SIG-M5 treated with dmso at 0.1 percent for 504 hours (cell line): ENCODE data around the gene ATP9A.
A peak's percentile ranks its signal among the peaks of the same experiment; 100 is the strongest.

Experiments used
- DNase-seq: peaks from one replicate; lab custom pipeline; 2025; ENCODE audit not compliant: unreplicated experiment; lab: John Stamatoyannopoulos, UW

Gene ATP9A

DNA sequence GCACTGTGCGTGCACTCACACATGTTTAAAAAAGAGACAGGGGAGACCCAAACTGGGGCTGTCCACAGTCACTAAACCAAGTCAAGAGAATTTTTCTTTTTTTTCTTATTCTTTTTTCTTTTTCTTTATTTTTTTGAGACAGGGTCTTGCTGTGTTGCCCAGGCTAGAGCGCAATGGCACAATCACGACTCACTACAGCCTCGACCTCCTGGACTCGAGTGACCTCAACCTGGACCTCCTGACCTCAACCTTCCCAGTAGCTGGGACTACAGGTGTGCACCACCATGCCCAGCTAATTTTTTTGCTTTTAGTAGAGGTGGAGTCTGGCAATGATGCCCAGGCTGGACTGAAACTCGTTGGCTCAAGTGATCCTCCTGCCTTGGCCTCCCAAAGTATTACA, 136.2 kb downstream of the ATP9A start:
- no peak for DNase-seq

DNA sequence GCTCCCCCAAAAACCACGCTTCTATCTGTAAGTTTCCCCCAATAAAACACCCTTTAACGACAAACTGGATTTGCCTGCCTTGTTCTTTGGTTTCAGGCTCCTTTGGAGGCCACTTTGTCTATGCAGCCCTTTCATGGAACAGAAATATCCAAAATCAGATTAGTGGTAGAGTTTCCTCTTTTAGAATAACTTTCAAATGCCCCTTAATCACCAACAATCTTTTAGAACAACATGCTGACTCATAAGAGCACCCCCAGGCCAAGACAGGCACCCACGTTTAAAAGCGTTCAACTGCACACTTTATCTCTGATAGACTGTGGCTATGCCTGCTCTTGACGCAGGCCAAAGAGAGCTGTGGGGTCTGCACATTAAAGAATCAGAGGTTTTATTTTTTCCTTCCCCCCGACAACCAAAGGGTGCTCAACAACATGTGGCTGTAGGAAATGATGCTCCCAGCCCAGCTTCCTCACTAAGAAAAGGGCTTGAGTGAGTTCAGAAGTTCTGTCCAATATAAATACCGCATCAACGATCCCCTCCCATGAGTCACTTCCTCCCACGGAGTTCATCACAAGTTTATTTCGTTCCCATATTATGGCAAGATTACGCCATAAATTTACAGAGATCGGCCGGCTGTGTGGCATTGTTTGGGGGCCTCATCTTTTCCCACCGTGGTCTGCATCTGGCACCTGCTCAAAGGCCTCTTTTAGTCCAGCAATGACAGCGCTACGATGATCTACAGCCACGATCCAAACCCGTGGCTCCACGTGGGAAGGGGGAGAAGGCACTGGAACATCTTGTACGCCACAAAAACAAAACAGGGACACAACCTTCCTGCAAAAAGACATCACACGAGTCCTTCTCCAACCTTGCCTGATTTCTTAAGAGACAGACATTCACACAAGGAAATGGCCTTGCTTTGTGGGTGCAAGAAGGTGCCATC, 136.9 kb downstream of the ATP9A start:
- DNase-seq = peak; percentile 92

DNA sequence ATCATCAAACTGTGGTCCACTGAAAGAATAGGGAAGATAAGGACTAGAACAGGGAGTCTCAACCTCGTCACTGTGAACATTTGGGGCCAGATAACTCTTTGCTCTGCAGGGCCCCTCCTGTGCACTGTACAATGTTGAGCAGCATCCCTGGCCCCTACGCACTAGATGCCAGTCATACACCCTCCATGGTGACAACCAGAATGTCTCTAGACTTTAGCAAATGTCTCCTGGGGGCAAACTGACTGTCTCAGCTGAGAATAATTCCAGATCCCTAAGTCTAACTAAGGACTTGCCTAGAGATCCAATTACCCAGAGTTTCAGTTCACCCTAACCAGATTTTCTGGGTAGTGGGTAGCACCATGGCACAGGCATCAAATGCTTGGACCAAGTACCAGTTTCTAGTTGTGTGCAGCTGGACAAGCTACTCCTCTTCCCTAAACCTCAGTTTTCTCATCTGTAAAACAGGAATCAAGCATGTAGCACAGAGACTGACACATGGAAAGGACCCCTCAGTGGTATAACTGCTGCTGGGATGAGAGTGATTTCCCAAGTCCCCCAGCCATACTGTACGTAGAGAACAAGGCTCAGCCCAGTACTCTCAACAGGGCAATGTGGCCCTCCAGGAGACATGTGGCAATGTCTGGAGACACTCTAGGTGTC, 138.7 kb downstream of the ATP9A start:
- DNase-seq = no peak

DNA sequence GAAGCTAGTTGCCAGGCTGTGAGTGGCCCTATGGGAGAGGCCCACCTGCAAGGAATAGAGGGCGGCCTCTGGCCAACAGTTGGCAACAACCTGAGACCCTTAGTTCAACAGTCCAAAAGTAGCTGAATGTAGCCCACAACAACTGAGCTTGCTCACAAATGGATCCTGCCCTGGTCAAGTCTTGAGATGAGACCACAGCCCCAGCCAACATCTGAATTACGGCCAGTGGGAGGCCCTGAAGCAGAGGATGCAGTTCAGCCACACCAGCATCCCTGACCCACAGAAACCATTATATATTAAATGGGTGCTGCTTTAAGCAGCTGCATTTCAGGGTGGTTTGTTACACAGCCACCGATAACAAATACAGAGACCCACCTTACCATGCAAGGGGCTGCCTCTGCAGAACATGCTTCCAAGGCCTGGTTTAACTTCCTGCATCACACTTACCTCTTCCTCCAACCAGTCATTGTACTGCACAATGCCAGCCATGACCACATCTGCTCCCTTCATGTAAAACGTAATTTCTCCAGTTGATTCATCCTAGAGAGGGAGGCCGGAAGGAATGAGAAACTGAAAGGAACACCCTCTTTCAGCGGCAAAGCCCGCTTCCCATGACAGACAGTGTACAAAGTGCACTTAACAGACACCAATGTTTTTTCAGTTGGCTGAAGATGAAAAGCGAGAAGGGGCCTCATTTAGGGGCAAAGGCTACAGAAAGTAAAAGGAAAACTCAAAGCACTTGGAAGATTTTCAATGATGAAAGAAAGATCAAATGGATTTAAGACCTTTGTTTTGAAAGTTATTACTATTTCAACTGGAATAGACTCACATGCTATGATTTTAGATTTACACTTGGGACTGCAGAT, 139.4 kb downstream of the ATP9A start:
- DNase-seq = no peak

- DNase-seq = no peak
Observed at GRCh38 chr20:51627586-51627985, 140.6 kb downstream of the ATP9A start.

DNA sequence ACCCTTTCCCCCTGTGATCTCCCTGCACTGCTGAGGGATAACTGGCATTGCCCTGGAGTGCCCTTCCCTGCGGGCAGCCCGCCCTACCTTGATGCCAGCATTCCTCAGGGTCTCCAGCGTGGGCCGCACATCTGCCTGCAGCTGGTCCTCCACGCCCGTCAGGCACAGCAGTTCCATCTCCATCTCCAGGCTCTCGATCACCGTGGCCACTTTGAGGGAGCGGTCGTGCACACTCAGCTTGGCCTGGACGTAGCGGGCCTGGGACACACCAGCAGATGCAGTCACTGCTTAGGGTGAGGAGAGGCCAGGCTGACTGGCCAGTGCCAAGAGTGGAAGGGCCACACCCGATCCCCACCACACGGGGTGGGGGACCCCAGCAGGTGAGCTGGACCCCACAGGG, 143.1 kb downstream of the ATP9A start:
- no peak for DNase-seq

GRCh38 chr20:51624157-51624731, 143.9 kb downstream of the ATP9A start:
- DNase-seq = peak; percentile 67

- no peak for DNase-seq
Observed at GRCh38 chr20:51623255-51623654, 144.9 kb downstream of the ATP9A start.

- no peak for DNase-seq
Observed at GRCh38 chr20:51622004-51622874, 146.0 kb downstream of the ATP9A start.

- DNase-seq = no peak
Observed at GRCh38 chr20:51620432-51620831, 147.8 kb downstream of the ATP9A start.

DNA sequence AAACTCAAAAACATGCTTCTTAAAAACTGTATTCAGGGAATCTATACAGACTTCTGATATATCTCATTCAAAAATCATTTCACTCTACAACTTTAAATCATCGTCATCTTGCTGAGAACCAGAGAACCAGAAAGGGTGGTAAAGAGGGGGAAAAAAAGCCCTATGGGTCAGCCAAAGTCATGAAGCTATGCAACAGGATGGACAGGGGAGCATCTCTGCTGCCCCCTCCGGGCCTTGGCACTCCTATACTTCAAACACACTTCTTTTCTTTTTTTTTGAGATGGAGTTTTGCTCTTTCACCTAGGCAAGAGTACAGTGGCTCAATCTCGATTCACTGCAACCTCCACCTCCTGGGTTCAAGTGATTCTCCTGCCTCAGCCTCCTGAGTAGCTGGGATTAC, 152.1 kb downstream of the ATP9A start:
- DNase-seq = peak; percentile 32

DNA sequence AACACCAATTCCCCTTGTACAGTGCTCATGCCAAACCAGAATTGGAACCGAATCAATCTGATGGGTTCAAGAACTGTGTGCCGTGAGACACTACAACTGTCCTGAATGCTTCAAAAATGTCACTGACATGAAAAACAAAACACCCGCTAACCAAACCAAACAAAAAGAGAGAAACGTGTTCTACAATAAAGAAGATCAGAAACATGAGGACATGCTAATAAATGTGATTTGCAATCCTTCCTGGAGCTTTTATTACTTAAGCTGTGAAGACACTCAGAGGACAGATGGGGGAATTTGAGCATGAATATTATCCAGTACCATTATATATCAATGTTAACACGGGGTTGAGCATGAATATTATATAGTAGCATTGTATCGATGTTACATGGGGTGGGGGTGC, 153.5 kb downstream of the ATP9A start:
- no peak for DNase-seq

DNA sequence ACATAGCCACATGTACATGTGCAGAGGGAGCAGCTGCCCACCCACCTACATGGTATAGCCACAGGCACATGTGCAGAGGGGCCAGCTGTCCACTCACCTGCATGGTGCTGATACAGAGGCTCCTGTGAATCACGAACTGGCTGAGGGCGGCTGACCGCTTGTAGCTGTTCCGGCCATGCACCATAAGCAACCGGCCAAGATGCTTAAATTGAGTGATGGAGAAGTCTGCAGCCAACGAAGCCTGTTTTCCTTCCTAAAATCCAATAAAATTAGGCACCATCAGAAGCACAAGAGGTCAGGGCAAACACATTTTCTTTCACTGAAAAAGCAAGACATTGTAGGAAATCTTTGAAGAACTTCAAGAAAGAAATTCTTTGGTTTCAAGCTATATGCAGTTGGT, 154.6 kb downstream of the ATP9A start:
- no peak for DNase-seq

GRCh38 chr20:51612896-51613295, 155.3 kb downstream of the ATP9A start:
- no peak for DNase-seq

- no peak for DNase-seq
Observed at GRCh38 chr20:51611625-51611890, 156.6 kb downstream of the ATP9A start.

DNA sequence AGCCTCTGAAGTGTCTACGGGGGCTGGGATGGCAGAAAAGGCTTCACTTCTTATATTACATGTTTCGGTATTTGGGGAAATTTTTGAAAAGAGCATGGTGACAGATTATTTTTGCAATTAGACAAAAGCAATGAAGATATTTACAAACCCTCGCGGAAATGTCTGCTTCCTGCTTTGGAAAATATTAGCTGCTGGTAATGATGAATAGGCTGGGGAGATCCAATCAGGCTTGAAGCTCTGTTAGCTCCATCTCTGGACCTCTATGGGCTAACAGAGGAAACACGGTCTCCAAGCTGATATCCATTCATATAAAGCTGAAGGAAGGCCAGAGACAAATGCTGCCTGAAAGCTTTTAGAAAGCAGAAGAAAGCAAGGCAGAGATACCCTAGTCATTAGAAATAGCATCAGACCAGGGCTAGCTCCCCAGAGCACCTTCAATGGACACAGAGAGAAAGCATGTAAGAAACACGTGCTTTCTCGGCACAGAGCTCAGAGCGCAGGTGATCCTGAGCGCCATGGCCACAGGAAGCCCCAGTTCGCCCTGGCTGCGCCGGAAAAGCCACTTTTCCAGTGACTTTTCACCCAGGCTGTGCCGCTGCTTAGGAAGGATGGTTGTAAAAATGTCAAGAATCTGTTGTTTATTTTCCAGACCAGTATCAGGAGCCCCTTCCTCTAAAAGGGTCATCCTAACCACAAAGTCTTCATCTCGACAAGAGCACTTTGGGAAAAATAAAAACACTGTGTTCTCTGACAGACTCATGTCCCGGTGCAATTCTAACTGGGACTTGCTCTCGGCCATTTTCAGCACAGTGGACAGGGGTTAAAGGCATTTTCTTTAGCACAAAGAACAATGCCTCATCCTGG, 157.2 kb downstream of the ATP9A start:
- no peak for DNase-seq

GRCh38 chr20:51610111-51610510, 158.1 kb downstream of the ATP9A start:
- no peak for DNase-seq

- no peak for DNase-seq
Observed at GRCh38 chr20:51609251-51609650, 158.9 kb downstream of the ATP9A start.

DNA sequence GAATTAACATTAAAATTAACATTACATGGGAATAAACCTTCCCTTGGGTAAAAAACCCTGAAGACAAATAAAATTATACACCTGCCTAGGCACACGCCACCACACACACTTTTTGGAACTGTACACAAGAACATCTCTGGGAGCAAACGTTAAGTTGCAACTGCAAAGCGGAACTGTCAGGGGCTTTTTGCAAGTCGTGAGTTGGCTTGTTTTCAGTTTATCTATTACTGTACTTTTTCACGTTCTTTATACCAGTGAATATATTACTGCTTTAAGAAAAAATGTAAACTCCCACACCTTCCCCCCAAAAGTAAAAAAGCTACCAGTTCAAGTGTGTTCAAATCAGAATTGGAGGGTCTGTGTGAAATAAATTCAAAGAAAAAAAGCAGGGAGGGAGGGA, 160.1 kb downstream of the ATP9A start:
- no peak for DNase-seq
